ENCODE data around the gene ANKRD33B.
A peak's percentile ranks its signal among the peaks of the same experiment; 100 is the strongest.
"Not testable (repeated sequence)": the region's sequence is repeated elsewhere in the genome, so short reads cannot be mapped to it uniquely, and the experiment has no call there.

ANKRD33B gene

DNA sequence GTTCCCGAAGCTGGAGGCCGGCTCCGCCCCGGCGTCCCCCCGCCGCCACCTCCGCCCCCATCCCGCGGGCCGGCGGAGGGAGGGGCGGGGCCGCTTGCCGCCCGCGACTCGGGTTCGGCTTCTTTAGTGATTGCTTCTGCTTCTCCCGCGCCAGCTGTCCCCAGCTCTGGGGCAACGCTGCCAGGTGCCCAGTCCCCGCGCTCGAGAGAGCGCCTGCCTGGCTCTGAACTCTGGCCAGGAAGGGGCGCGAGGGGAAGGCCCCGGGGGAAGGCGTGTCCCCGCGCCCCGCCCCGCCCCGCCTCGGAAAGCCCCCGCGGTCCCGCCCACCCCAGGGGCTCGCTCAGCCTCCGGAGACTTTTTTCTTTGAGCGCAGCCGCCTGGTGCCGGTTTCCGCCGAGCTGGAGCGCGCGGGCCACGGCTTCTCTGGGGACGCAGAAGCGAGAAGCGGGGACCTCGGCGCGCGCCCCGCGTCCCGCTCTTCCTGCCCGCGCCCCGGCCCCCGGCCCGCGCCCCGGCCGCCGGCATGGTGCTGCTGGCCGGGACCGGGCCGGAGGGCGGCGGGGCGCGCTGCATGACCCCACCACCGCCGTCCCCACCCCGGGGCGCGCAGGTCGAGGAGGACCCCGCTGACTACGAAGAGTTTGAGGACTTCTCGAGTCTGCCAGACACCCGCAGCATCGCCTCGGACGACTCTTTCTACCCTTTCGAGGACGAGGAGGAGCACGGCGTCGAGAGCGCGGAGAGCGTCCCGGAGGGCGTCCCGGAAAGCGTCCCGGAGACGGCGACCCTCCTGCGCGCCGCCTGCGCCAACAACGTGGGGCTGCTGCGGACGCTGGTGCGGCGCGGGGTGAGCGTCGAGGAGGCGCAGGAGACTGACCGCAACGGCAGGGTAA is at the start of gene ANKRD33B:
ANKRD33B (plus strand) TSS at position 126 of the 893 bp plus-strand sequence; CDS start at position 524, 398 bp downstream.
- peak; percentile 54 to 80 (median 59) for DNase-seq (ENCODE audit: low read depth in 2 of 3, low spot score in 1 of 3)

DNA sequence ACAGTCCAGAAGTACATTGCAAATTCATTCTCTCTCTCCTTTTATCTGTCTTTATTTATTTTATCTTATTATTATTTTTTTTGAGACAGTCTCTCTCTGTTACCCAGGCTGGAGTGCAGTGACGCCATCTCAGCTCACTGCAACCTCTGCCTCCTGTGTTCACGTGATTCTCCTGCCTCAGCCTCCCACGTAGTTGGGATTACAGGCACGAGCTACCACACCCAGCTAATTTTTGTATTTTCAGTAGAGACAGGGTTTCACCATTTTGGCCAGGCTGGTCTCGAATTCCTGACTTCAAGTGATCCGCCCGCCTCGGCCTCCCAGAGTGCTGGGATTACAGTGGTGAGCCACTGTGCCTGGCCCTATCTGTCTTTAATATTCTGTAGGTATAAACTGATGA is 49.3 kb upstream of the ANKRD33B start:
- DNase-seq (ENCODE audit: low read depth in 2 of 3, low spot score in 1 of 3), result not testable (repeated sequence)

DNA sequence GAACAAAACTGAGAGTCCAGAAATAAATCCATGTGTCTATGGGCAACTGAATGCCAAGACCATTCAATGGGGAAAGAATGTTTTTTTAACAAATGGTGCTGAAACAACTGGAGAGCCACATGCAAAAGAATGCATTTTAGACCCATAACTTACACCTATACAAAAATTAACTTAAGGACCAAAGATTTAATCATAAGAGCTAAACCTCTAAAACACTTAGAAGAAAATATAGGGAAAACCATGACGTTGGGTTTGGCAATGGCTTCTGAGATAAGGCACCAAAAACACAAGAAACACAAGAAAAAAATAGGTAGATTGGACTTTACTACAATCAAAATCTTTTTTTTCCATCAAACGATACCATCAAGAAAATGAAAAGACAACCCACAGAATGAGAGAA is 48.4 kb upstream of the ANKRD33B start:
- no peak for DNase-seq (ENCODE audit: low read depth in 2 of 3, low spot score in 1 of 3)

DNA sequence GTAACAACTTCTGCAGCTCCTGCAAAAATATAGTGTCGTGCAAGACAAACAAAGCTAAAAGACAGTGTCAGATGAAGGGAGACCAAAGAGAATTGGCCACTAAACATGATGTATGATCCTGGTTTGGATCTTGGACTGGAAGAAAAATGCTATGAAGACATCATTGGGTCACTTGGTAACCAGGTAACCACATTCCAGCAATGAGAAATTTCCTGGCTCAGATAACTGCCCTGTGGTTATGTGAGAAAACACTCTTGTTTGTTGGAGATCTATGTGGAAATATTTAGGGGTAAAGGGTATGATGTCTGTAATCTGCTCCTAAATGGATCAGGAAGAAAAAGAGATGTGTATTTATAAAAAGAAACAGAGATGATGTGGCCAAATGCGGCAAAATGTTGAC is 45.5 kb upstream of the ANKRD33B start:
- no peak for DNase-seq (ENCODE audit: low read depth in 2 of 3, low spot score in 1 of 3)

DNA sequence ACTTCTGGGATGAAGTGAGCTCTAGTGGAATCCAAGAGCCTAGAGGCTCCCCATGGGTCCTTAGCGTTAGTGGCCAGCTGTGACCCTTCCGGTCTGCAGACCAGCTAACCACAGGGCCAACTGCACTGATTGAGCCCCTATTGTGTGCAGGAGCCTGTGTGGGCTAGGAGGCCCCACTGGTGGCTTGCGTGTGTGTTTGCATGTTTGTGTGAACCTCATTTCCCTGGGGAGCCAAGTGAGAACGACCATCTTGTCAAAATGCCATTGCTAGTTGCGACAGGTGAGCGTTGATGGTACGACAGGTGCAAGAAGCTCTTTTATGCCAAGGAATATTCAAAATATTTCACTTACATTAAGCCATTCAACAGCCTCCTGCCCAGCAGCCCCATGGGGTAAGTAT is 44.1 kb upstream of the ANKRD33B start:
- DNase-seq (ENCODE audit: low read depth in 2 of 3, low spot score in 1 of 3), result no peak

DNA sequence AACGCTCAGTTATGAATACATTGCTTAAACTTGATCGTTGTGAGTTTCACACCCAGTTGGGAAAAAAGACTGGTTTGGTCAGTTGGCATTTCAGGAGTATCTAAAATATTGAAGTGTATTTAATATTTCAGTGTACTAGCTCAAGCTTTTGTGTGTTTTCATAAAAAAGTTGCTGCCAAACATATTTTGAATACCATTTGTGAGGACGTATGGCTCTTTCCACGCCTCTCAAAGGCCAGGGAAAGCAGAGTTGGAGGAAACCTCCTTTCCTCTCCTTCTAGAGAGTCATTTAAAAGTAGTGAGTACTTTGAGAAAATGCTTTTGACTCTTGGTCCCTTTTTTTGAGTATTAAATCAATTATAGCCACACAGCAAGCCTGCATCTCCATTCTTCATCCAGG is 43.2 kb upstream of the ANKRD33B start:
- no peak for DNase-seq (ENCODE audit: low read depth in 2 of 3, low spot score in 1 of 3)

DNA sequence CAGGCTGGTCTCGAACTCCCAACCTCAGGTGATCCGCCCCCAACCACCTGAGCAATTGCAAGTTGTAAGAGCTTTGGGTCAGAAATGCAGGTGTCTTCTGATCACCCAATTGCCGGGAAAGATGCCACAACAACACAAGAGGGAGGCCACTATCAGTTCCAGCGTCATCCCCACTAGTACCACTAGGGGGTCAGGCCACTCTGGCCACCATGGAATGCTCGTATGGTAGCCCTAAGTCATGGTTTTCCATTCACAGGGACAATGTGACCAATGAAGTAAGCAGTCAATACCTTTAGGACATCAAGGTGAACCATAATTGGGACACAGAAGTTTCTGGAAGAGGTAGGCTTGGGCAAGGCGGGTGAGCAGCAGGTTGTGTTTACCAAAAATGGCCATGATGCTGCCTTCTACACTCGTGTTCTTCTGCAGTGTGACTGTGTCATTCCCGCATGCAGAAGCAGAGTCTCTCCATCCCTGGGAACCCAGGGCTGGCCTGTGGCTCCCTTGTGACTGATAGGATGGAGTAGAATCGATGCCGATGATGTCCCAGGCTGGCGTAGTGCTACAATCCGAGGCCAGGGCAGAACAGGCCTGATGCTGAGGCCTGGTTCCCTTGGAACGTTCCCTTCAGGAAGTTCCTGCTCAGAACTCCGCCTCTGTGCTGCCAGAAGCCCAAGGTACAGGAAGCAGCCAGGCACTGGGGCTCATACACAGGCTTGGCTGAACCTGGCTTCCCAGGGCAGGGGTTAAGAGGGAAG is 42.2 kb upstream of the ANKRD33B start:
- no peak for DNase-seq (ENCODE audit: low read depth in 2 of 3, low spot score in 1 of 3)

DNA sequence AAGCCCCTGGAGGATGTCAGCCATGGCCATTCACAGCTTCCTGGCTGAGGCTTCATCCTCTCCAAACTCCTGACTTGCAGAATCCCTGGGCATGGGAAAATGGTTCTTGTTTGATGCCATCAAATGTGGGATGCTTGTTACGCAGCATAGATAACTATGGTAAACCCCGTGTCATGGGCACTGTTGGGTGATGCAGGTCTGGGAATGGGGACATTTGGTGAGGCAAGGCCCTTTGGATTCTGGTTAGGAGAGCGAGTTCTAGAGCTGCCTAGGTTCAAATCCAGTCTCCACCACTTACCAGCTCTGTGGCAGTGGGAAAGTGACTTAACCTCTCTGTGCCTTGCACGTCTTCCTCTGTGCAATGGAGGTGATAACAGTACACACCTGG is 41.7 kb upstream of the ANKRD33B start:
- no peak for DNase-seq (ENCODE audit: low read depth in 2 of 3, low spot score in 1 of 3)

DNA sequence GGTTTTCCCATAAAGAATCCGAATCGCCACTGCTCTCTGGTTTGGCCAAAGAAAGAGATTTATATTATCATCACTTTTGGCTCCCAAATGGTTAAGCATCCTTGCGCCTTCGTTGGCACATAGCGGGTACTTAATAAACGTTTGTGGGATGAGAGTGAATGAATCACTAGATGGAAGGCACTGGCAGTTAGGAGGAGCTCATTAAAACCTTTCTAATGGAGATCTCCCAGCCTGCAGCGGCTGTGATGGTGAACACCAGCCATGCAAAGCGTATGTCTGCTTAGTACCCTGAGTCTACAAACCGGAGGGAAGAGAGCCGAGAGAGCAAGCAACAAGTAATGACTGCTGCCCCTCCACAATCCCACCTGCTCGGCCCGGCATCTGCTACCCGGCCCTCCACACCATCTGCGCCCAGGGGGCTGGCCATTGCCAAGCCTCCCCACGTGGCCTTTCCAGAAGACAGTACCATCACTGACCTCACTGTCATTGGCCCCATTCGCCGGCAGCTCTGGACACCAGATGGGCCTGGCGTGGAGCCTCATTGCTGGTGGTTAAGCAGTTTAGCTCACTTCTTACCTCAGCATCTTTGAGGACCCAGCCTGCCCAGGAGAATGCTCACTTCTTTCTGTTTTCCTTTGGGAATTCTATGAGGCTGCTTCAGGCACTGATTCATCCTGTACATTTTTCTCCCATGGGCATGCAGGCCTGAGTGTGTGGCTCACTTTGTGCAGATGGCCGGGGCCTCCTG is 39.3 kb upstream of the ANKRD33B start:
- no peak for DNase-seq (ENCODE audit: low read depth in 2 of 3, low spot score in 1 of 3)

DNA sequence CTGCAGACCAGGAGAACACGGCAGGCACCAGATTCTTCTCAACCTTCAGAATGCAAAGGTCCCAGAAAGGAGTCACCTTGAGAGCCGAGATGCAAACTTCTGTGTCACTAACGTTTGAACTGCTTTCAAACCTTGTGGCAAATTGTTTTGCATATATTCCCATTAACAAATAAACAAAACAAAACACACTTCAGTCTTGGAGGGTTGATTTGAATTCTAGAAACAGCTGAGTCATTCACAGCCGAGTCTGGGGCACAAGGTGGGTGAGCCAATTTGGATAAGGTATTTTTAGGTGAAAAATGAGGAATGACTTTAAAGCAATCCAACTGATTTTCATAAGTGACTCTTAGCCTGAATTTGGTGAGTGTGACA is 38.8 kb upstream of the ANKRD33B start:
- no peak for DNase-seq (ENCODE audit: low read depth in 2 of 3, low spot score in 1 of 3)

DNA sequence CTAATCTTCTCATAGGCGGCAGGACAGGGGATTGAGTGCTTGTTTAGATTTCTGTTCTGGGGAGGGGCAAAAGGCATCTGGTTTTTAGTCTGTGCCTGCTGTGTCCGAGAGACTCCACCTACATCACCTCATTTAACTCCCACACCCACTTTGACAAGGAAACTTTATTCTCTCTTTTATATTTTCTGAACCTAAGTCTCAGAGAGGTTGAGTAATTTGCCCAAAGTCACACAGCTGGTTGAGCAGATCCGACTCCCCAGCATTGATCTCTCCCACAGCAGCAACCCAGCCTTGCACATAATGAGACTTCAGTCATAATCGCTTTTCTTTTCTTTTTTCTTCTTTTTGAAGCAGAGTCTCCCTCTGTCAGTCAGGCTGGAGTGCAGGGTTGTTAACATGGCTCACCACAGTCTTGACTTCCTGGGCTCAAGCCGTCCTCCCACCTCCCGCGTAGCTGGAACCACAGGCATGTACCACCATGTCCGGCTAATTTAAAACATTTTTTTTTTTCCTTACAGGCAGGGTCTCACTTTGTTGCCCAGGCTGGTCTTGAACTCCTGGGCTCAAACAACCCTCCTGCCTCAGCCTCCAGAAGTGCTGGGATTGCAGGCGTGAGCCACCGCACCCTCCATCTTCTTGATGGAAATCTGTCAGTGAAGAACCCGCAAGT is 36.5 kb upstream of the ANKRD33B start:
- no peak for DNase-seq (ENCODE audit: low read depth in 2 of 3, low spot score in 1 of 3)

DNA sequence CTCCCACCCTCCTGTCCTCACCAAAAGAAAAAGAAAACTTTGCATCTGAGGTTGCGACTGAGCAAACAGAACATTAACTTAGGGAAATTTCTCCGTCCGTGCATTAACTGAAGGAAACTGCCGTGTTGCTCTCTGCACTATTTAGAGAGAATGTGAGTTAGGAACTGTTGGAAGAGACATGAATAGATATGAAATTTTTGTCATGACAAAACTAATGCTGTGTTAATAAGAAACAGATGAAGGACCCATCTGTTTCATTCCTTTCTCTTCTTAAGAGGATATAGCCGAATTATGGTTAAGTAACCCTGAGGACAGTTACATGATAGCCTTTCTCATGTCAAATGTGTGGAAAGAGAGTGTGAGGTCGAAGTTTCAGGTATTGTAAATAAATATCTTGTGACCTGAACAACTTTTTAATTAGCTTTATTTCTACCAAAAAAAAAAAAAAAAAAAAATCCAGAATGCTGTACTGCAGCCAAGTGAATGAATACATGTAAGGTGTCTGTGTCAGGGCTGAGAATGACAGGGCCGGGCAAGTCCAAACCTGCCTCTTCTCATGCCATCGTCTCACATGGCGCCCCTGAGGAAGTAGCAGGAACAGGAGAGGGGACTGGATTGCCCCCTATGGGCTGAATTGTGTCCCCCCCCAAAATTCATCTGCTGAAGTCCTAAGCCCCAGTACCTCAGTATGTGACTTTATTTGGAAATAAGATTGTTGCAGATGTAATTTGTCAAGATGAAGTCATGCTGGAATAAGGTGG is 35.6 kb upstream of the ANKRD33B start:
- DNase-seq (ENCODE audit: low read depth in 2 of 3, low spot score in 1 of 3), result no peak

DNA sequence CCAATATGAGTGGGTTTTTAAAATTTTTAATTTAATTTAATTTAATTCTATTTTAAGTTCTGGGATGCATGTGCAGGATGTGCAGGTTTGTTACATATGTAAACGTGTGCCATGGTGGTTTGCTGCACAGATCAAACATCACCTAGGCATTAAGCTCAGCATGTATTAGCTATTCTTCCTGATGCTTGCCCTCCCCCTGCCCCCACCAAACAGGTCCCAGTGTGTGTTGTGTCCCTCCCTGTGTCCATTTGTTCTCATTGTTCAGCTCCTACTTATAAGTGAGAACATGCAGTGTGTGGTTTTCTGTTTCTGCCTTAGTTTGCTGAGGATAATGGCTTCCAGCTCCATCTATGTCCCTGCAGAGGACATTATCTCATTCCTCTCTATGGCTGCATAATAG is 35.0 kb upstream of the ANKRD33B start:
- DNase-seq (ENCODE audit: low read depth in 2 of 3, low spot score in 1 of 3), result no peak

DNA sequence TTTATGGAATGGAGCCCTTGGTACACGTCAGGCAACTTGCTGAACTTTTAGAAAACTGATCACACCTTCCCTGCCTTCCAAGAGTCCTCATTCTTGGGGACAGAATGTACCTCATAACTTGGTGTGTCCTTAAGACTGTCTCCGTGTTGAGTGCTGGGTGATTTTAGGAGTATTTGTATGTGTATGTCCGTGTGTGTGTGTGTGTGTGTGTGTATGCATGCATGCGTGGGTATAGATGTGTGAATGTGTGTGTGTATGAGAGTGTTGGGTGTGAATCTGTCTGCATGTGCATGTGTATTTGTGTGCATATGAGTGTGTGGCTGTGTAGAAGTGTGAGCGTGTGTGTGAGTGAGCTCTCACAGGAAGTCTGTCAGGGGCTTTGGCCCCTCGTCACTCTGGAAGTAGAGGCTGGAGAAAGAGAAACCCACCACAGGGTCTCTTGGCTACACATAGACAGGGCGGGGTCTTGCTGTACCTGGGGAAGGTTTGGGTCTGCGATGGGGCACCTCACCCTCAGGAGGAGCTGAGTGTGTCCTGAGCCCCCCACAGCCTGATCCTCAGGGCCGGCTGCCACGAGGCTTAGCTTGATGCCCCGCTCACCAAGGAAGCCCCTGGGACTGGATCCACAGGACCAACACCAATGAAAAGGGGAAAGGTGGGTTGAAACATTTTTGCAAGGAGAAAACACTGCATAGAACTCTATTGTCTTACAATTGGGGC is 33.1 kb upstream of the ANKRD33B start:
- DNase-seq (ENCODE audit: low read depth in 2 of 3, low spot score in 1 of 3), result no peak

DNA sequence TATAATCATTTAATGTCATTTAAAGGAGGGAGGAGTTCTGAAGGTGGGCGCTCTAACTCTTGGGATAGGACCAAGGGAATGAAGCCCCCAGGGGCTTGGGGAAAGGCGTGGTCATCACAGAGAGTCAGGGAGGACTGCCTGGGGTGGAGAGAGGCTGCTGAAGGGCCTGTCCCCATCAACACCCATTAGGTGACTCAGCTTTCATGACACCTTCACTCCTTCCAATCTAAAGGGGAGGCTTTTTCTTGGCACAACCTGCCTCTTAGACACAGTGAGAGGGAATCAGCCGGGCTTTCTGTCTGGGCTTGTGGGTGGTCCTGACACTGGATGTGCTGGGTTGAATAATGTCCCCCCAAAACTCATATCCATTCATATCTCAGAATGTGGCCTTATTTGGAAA is 31.4 kb upstream of the ANKRD33B start:
- DNase-seq (ENCODE audit: low read depth in 2 of 3, low spot score in 1 of 3), result no peak

DNA sequence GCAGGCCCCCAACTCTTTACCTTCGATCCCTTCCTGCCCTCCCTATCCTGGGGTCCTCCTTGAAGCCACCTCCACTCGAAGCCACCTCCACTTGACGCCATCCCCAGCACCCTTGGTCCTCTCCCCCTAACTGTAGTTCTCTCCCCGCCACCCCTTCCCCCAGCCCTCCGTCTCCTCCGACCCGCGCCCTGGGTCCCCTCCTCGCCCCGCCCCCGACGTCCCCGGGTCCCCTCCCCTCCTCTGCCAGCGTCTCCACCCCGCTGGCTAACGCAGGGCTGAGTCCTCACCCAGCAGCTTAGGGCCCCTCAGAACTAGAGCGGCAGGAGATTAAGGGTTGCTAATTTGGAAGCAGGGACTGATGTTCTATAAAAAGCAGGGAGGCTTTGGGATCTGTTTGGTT is 30.6 kb upstream of the ANKRD33B start:
- no peak for DNase-seq (ENCODE audit: low read depth in 2 of 3, low spot score in 1 of 3)

DNA sequence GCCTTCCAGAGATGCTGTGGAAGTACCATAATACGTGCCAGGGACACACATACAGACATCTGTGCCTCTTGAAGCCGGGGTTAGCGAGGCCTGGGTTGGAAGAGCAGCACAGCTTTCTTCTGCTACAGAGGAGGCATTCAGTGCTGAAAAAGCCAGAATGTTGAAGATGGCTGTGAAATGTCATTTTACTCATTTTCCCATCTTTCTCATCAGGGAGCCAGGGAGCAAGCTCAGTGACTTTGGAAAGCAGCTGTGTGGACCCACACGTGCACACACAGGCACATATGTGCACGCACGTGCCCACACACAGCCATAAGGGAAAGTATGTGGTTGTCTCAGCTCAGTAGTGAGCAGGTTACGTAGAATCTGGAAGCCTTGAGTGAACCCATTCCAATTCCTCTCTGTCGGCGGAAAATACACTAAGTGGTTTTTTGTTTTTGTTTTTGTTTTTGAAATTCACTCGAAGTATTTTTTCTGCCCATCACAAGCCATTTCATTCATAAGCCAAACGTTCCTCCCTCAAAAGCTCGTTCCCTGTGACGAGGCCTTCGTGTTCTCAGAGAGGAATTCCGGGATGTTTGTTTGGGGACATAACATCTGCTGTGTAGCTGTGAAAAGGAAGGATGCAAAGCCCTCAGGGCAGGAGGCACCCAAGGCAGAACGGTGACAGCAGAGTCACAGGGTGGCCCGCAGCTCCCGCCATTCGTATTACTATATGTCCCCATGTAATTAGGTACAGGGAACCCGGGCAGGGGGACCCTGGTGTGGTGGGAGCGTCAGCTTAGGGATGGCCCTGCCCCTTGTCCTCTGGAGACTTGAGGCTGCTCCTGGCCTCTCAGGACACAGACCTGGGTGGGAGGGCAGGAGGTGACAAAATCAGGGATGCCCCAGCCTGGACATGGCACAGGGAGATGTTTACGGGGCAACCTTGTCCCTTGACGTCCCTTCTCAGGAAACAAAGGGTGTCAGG is 29.0 kb upstream of the ANKRD33B start:
- no peak for DNase-seq (ENCODE audit: low read depth in 2 of 3, low spot score in 1 of 3)

DNA sequence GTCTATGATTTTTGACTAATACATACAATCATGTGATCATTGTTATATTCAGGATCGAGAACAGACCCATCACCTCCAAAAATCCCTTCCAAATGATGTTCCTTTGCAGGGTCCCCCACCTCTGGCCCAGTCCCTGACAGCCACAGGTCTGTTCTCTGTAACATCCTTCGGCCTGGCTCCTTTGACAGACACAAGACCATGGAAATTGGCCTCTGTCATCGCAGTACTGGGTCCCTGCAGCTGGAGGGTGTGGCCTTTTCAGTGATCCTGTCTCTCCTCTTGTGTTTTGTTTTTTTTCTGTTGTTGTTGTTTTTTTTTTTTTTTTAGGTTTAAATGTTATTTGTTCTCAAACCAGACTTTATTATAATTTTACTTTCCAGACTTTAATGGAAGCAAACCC is 27.4 kb upstream of the ANKRD33B start:
- no peak for DNase-seq (ENCODE audit: low read depth in 2 of 3, low spot score in 1 of 3)

All from stimulated activated CD4-positive, alpha-beta T cell treated with anti-CD3 and anti-CD28 coated beads, Interleukin-12 subunit alpha, Interleukin-12 subunit beta, amount 100 ng/mL, for 48 hours (primary cell).